Epidermal melanocyte (primary cell): ENCODE measurements around the gene FAM193A.
"Not testable (repeated sequence)": the region's sequence is repeated elsewhere in the genome, so short reads cannot be mapped to it uniquely, and the experiment has no call there.

ENCODE experiments used
- DNase-seq: peaks from one replicate; pipeline ENCODE4 v3.0.0; 2011; ENCODE audit warnings: low spot score; ENCODE audit not compliant: insufficient read length

The FAM193A gene

GRCh38 chr4:2514193-2514592 lies 22.3 kb upstream of the FAM193A start:
- not testable (repeated sequence) for DNase-seq

- DNase-seq, result not testable (repeated sequence)
Measured at GRCh38 chr4:2514944-2515343, 21.5 kb upstream of the FAM193A start.

GRCh38 chr4:2515830-2516550 lies 20.5 kb upstream of the FAM193A start:
- no peak for DNase-seq

GRCh38 chr4:2516635-2517034 lies 19.8 kb upstream of the FAM193A start:
- no peak for DNase-seq

GRCh38 chr4:2526559-2526958 lies 9.9 kb upstream of the FAM193A start:
- DNase-seq, result no peak

GRCh38 chr4:2534904-2535375 lies 1.5 kb upstream of the FAM193A start:
- no peak for DNase-seq

GRCh38 chr4:2535376-2536192 lies 863 bp upstream of the FAM193A start:
- DNase-seq, result no peak

- DNase-seq, result no peak
Measured at GRCh38 chr4:2537011-2537830, 774 bp downstream of the FAM193A start.

- not testable (repeated sequence) for DNase-seq
Measured at GRCh38 chr4:2543580-2544191, 7.2 kb downstream of the FAM193A start.

- no peak for DNase-seq
Measured at GRCh38 chr4:2545321-2546013, 9.0 kb downstream of the FAM193A start.

- no peak for DNase-seq
Measured at GRCh38 chr4:2546286-2546823, 9.9 kb downstream of the FAM193A start.

- not testable (repeated sequence) for DNase-seq
Measured at GRCh38 chr4:2546961-2547691, 10.7 kb downstream of the FAM193A start.

GRCh38 chr4:2551118-2551517 lies 14.7 kb downstream of the FAM193A start:
- no peak for DNase-seq

- DNase-seq, result no peak
Measured at GRCh38 chr4:2552806-2553205, 16.4 kb downstream of the FAM193A start.

GRCh38 chr4:2558301-2558700 lies 21.9 kb downstream of the FAM193A start:
- no peak for DNase-seq

GRCh38 chr4:2560167-2560566 lies 23.7 kb downstream of the FAM193A start:
- DNase-seq, result no peak

- DNase-seq, result no peak
Measured at GRCh38 chr4:2565533-2565932, 29.1 kb downstream of the FAM193A start.

GRCh38 chr4:2570036-2570435 lies 33.6 kb downstream of the FAM193A start:
- no peak for DNase-seq

GRCh38 chr4:2570551-2571222 lies 34.2 kb downstream of the FAM193A start:
- DNase-seq, result no peak
